Measurements from ENCODE around the gene PIAS2.
"Not testable (repeated sequence)": the region's sequence is repeated elsewhere in the genome, so short reads cannot be mapped to it uniquely, and the experiment has no call there.

Gene PIAS2

DNA sequence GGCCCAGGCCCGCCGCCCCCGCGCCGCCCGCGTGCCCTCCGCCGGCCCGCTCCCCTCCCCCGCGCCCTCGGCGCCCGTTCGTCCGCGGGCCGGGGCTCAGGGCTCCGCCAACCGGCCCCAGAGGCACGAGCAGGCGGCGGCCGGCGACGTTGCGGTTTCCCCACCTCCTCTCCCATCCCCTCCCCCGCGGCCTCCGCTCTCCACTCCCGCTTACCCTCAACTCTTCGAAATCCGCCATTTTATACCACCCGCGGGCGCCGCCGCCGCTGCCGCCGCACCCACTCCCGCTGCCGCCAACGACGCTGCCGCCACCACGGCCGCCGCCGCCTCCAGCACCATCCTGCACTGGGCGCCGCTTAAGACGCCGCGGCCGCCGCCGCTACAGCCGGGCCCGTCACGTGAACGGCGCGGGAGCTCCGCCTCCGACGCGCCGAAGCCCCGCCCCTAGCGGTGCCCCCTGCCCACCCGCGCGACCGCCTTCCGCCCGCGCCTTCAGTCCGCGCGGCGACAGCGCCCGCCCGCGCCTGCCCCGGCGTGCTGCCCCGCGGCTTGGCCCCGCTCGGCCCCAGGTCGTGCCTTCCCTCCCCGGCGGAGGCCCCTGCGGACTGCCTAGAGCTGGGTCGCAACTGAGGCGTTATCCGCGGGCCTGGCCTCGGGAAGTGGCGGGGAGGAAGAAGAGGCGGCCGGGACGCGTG is at the start of gene PIAS2, which contains the start of gene KATNAL2:
PIAS2 (minus strand) TSS at position 400 of the 695 bp plus-strand sequence; CDS start at position 238, 162 bp downstream.
KATNAL2 (plus strand) TSS at position 495 of the 695 bp plus-strand sequence. CDS start 29,271 bp downstream, outside the sequence.
- peak; percentile 86 for DNase-seq (ENCODE audit: low spot score)

GRCh38 chr18:46966266-46966665 is 49.0 kb upstream of the PIAS2 start:
- not testable (repeated sequence) for DNase-seq (ENCODE audit: low spot score)

DNA sequence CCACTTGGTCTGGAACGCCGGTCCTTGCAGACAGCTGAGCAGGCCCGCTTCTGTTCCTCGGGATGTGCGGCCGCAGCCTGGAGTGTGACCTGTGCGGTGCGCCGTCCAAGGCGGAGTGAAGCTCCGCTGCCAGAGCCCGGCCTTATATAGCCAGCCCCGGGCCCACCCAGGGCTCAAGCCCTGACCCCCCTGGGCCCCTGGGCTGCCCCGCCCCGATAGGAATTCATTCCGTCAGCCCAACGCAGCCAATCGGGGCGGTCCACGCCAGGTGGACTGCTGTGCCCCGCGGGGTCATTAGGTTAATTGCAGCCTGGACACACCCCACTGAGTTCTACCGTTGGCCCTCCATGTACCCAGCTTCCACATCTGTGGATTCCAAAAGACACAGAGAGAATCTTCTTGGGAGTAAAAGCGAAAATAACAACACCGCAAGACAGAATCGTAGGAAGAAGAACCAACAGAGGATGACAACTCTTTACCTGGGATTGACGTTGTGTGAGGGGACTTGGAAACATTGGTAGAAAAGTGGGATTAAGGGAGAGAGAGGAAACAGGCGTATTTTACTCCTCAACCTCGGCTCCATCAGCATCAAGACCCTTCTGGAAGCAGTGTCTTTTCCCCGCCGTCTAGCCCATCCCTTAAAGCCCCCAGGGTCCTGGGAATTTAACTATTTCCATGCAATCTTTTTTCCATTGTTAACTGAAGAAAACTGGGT is 47.4 kb upstream of the PIAS2 start:
- not testable (repeated sequence) for DNase-seq (ENCODE audit: low spot score)

DNA sequence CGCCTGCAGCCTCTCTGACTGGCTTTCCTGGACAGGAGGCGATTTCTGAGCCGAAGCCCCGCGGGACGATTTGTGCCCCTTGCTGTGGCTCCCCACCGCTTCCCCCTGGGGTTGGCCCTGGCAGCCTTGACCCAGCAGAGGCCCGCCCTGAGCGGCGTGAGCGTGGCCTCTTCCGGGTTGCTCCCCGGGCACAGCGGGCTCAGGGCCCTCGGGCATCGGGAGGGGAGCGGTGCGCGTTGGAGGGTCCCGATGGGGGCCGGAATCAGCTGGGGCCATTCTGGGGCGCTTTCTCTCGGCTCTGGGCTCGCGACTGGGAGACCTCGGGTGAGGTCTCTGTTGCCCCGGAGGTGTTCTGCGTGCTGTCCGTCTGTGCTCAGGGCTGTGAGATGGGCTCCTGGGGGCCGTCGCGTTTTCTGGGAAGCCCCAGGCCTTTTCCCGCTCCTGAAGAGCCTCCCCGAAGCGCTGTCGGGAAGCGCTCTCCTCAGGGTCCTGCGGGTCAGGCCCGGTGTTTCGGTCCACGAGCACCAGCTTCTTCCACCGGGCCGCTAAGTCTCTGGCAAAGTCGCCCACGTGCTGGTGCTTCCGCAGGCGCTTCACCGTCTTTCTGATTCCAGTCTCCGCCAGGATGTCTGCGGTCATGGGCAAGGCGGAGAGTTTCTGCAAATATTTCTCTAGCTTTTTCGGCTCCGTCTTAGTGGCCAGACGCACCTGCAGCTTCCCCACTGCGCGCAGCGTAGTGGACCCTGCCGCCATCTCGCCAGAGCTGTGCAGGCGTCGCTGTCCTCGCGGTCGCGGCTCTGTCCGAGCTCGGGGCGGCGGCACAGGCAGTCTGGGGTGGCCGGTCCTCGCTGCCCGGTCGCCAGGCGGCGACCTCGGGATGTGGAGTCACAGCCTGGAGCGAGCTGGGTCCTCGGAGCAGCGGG is 46.6 kb upstream of the PIAS2 start:
- DNase-seq (ENCODE audit: low spot score), result not testable (repeated sequence)

GRCh38 chr18:46958209-46958608 is 40.9 kb upstream of the PIAS2 start:
- DNase-seq (ENCODE audit: low spot score), result no peak

DNA sequence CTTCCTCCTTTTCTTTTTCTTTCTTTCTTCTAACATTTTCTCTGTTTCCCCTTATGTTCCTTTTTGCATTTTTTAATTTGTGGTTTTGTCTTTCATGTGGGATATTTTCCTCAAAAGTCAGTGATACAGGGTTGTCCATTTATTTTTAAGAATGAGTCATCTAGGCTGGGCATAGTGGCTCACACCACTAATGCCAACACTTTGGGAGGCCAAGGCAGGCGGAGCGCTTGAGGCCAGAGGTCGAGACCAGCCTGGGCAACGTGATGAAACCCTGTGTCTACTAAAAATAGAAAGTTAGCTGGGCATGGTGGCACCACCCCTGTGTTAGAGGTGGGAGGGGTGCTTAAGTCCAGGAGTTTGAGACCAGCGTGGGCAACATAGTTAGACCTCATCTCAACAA is 35.9 kb upstream of the PIAS2 start:
- no peak for DNase-seq (ENCODE audit: low spot score)

DNA sequence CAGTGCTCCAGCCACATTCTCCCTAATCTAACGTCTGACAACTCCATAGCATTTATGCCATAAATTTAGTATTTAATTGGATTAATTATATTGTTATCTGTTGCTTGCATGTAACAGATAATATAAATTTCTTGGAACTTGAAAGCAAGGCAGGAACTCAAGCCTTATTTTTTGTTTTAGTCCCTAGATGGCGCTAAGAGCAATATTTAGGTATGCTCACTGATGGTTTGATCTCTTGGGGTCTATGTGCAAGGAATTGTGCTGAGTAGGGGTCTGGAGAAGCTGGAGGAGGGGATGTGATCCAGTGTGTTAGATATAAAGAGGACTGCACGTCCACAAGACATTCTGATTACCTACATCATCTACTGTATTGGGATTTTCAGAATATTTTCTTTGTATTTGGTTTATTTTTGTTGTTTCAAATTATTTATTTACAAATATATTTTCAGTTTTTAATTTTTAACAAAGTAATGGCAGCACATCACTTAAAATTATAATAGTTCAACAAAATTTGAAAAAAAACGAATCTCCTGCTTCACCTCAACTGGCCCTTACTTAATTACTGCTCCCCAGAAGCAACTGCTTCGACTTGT is 32.9 kb upstream of the PIAS2 start:
- DNase-seq (ENCODE audit: low spot score), result peak; percentile 58

DNA sequence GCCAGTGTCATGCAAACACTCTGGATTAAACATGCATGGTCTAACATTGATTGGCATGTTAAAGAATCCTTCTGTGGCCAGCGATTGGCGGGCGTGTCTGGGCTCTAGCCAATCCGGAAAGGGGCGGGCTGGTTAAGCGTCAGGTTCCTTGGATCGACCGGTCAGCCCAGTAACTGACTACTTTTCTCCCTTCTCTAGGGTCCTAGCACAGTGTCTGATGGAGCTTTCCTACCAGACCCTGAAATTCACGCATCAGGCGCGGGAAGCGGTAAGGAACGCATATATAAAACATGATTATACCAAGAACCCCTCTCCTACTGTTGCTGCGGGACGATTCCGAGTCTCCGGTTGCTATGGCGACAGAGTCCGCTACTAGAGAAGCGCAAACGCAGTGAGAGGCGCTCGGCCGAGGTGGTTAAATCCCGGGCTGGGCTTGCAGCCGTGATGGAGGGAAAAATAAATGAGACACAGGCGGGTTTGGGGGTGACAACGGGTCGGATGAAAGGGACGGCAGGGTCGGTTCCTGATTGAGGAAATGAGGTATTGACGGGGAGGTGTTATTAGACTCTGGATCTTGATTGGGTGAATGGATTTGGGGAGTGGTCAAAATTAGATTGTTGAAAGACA is 29.5 kb upstream of the PIAS2 start:
- peak; percentile 87 for DNase-seq (ENCODE audit: low spot score)

- DNase-seq (ENCODE audit: low spot score), result no peak
These were observed 25.3 kb upstream of the PIAS2 start for GRCh38 chr18:46942646-46943045.

DNA sequence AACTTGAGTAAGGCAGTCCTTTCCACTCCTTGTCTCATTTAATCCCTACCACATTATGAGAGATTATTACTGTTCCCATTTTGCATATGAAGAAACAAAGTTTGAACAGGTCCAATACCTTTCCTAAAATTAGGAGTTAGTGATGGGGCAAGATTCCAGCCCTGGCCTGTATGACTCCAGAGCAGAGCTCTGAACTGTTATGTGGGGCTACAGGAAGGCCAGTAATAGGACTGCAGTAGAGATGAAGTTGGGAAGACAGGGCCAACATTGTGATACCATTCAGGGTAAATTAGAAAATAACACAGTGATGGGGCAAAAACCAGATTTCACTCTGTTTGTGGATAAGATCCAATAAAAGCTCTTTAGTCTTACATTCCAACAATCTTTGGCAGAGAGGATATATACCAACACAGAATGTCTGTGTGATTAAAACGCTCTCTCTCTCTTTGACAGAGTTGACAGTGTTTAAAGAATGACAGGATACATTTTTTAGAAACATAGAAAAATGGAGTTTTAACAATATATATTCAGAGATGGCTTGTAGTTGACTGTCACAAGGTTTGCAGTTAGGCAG is 22.8 kb upstream of the PIAS2 start:
- no peak for DNase-seq (ENCODE audit: low spot score)

GRCh38 chr18:46939337-46939963 is 22.1 kb upstream of the PIAS2 start:
- no peak for DNase-seq (ENCODE audit: low spot score)

GRCh38 chr18:46920653-46921052 is 3.3 kb upstream of the PIAS2 start:
- no peak for DNase-seq (ENCODE audit: low spot score)

GRCh38 chr18:46920067-46920466 is 2.8 kb upstream of the PIAS2 start:
- no peak for DNase-seq (ENCODE audit: low spot score)

- peak; percentile 57 for DNase-seq (ENCODE audit: low spot score)
These were observed 695 bp upstream of the PIAS2 start for GRCh38 chr18:46917803-46918600.

GRCh38 chr18:46916551-46917107 is 678 bp downstream of the PIAS2 start:
- DNase-seq (ENCODE audit: low spot score), result peak; percentile 65

GRCh38 chr18:46915800-46916550 is 1.3 kb downstream of the PIAS2 start:
- DNase-seq (ENCODE audit: low spot score), result peak; percentile 26

DNA sequence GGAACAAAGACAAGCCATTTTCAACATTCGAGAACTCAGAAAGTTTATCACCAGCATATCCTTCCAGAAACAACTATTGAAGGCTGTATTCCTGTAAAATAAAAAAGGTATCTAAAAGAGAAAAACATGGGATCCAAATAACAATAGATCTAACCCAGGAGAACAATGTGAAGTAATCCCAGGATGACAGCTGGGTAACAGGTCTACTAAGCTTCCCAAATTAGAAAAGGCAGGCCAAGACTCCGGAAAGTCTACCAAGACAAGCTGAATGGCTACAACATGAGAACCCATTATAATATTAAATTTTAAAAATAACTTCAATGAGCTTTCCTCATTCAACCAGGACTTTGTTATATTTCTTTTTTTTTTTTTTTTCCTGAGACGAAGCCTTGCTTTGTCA is 6.5 kb downstream of the PIAS2 start:
- no peak for DNase-seq (ENCODE audit: low spot score)

- no peak for DNase-seq (ENCODE audit: low spot score)
These were observed 7.8 kb downstream of the PIAS2 start for GRCh38 chr18:46909497-46909896.

DNA sequence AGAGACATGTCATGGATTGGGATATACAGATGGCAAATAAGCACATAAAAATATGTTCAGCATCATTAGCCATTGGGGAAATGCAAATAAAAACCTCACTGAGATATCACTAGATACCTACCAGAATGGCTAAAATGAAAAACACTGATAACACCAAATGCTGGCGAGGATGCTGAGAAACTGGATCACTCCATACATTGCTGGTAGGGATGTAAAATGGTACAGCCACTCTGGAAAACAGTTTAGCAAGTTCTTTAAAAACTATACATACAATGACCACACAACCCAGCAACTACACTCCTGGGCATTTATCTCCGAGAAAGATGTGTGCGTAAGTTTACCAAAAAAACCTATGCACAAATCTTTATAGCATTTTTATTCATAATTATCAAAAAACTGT is 13.9 kb downstream of the PIAS2 start:
- no peak for DNase-seq (ENCODE audit: low spot score)
